HG03139 (cell line): ENCODE measurements around the gene IL15RA.
"Not testable (repeated sequence)": the region's sequence is repeated elsewhere in the genome, so short reads cannot be mapped to it uniquely, and the experiment has no call there.

ENCODE experiments used
- ATAC-seq: cut with Tn5 transposase; IDR thresholded peaks from one replicate; pipeline ENCODE4 v1.9.1; 2021; ENCODE audit not compliant: unreplicated experiment

Gene IL15RA

GRCh38 chr10:5933909-5934546 lies 43.3 kb downstream of the IL15RA start:
- no peak for ATAC-seq

- ATAC-seq: no peak
Observed at GRCh38 chr10:5932345-5932744, 45.0 kb downstream of the IL15RA start.

GRCh38 chr10:5930272-5930671 lies 47.1 kb downstream of the IL15RA start:
- no peak for ATAC-seq

DNA sequence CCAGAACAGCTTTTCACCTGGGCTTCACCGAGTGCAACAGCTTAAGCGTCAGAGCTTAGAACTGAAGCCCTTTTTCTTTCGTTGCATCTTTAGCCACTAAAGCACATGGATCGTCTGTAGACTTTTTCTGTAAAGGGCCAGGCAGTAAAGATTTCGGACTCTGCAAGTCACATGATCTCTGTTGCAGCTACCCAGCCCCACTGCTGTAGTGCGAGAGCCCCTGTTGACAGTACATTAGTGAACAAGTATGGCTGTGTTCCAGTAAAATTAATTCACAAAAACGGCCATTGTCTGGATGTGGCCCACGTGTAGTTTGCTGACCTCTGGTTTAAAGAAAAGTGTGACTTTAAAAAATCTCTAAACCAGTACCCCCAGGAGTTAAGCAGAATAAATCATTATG lies 47.9 kb downstream of the IL15RA start:
- no peak for ATAC-seq

DNA sequence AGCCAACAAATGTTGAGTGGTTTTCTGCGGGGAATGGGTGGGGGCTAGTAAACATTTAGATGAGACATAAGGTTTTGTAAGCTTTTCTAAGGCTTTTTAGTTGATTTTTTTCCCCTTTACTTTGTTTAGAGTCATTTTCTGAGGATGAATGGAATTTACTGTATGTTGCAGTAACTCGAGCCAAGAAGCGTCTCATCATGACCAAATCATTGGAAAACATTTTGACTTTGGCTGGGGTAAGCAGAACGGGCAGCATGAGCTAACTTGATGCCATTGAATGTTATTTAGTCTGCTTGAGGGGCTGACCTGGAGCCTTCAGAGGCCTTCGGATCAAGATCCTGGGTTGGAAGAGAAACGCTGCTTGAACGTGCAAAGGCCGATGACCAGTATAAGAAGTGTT lies 50.0 kb downstream of the IL15RA start:
- no peak for ATAC-seq

- ATAC-seq: no peak
Observed at GRCh38 chr10:5924889-5925288, 52.5 kb downstream of the IL15RA start.

DNA sequence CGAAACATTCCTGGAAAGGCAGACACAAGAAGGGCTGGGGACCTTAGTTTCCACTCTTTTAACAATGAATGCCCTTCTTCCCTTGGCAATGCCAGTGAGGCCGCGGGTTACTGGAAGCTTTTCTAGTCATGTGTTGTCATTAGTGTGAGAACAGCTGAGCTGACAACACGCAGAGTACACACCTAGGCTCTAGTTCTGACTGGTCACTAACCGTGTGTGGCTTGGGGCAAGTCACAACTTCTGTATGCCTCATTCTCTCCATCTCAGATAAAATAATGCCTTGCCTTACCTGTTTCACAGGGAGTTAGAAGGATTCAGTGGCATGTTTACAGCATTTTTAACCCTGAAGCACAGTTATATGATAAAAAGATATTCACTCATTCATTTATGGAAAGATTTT lies 55.6 kb downstream of the IL15RA start:
- ATAC-seq: no peak

DNA sequence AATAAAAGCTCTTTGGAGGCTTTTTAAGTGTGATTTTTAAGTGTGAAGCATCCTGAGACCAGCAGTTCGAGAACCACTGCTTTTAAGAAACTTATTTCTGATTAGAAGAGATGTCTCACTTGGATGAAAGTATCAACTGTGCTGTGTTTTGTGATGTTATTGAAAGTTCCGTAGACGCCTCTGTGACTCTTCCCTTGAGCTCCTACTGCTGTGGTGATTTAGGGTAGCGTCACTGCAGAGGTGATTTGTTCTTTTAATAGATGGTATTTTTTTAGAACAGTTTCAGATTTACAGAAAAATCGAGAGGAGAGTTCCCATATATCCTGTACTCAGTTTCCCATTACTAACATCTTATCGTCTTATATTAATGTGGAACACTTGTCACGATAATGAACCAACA lies 57.8 kb downstream of the IL15RA start:
- no peak for ATAC-seq

- no peak for ATAC-seq
Observed at GRCh38 chr10:5918763-5919162, 58.6 kb downstream of the IL15RA start.

DNA sequence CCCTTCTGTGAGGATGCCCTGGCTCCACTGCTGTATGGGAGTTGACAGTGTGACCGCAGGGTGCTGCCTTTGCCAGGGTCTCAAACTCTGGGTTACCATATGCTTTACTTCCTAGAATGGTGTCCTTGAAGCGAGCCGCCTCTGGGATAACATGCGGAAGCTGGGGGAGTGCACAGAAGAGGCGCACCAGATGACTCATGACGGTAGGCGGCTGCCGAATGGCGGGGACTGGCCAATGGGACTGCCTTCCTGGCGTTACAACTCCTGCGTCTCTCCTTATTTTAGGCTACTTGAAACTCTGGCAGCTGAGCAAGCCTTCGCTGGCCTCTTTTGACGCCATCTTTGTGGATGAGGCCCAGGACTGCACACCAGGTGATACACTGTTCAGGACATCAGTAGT lies 60.0 kb downstream of the IL15RA start:
- no peak for ATAC-seq

GRCh38 chr10:5915451-5915850 lies 61.9 kb downstream of the IL15RA start:
- ATAC-seq: no peak

- no peak for ATAC-seq
Observed at GRCh38 chr10:5913736-5914135, 63.6 kb downstream of the IL15RA start.

- ATAC-seq: no peak
Observed at GRCh38 chr10:5911670-5912069, 65.7 kb downstream of the IL15RA start.

- no peak for ATAC-seq
Observed at GRCh38 chr10:5910323-5911100, 66.8 kb downstream of the IL15RA start.

- not testable (repeated sequence) for ATAC-seq
Observed at GRCh38 chr10:5908676-5909075, 68.7 kb downstream of the IL15RA start.

DNA sequence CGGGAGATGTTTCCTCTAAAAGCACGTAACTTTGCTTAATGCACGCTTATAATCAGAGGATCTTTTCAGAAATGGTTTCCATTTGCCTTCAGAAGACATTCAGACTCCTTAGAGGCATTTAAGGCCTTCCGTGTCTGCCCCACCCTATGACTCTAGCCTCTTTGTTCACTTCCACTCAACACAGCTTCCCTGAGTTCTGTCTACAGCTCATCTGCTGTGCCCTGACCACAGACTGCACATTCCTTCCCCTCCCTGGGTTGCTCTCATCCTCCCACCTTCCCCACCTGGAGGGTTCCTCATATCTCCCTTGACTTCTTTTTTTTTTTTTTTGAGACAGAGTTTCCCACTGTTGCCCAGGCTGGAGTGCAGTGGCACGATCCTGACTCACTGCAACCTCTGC lies 70.7 kb downstream of the IL15RA start:
- no peak for ATAC-seq

DNA sequence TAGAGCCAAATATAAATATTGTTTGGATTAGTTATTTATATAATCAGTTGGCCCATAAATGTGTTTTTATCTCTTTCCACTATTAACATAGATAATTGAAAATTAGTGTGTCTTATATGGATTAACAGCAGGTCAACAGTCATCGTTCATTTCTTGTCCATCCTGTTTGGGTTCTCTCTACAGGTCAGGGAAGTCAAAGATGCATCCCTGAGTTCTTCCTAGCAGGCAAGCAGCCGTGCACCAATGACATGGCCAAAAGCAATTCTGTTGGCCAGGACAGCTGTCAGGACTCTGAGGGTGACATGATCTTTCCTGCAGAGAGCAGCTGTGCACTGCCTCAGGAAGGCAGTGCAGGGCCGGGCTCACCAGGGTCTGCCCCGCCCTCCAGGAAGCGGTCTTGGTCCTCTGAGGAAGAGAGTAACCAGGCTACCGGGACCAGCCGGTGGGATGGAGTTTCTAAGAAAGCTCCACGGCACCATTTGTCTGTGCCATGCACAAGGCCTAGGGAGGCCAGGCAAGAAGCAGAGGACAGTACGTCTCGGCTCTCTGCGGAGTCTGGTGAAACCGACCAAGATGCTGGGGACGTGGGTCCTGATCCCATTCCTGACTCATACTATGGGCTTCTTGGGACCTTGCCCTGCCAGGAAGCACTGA lies 71.4 kb downstream of the IL15RA start:
- no peak for ATAC-seq

DNA sequence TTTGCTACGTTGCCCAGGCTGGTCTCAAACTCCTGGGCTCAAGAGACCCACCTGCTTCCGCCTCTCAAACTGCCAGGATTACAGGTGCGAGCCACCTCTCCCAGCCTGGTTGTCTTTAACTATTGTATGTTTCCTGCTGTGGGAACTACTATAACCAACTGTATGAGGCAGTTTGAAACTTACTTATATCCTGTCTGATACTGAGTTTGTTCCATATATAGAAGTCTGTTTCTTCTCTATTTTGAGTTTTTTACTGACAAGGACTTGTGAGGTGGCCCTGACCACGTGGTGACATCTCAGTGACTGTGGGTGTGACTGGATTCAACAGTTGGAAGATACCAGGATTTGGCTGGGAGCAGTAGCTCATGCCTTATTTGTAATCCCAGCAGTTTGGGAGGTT lies 73.1 kb downstream of the IL15RA start:
- peak; percentile 88 for ATAC-seq

DNA sequence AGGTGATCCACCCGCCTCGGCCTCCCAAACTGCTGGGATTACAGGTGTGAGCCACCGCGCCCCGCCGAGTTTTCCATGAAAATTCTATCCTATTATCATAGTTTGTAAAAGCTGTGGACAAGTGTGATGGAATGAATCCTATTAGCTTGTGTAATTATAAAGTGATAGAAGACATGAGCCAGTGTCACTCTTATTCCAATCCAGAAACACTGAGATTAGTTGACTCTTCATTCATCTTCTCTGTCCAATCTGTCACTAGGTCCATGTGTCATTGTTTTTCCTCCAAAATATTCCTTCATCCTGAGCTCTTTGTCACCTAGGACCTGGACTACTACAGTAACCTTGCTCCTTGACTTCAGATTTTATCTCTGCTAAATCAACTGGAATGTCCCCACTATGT lies 73.8 kb downstream of the IL15RA start:
- ATAC-seq: no peak

- no peak for ATAC-seq
Observed at GRCh38 chr10:5902511-5903274, 74.7 kb downstream of the IL15RA start.
